Loucy (cell line): ENCODE measurements around the gene LIX1.

Experiments used
- EZH2phosphoT487 ChIP-seq: fragments of 200-600 bp; IDR thresholded peaks from 2 replicates; pipeline ENCODE4 v1.6.1; 2018; ENCODE audit warnings: antibody characterized with exemption, mild to moderate bottlenecking, moderate library complexity, borderline replicate concordance
- TF ChIP-seq, protein P1 (sequence below): fragments of 200-600 bp; sonication (generic); conservative IDR thresholded peaks from 2 replicates; pipeline ENCODE4 v1.5.1; 2014; ENCODE audit warnings: mild to moderate bottlenecking, antibody characterized with exemption, low read length

DNA sequence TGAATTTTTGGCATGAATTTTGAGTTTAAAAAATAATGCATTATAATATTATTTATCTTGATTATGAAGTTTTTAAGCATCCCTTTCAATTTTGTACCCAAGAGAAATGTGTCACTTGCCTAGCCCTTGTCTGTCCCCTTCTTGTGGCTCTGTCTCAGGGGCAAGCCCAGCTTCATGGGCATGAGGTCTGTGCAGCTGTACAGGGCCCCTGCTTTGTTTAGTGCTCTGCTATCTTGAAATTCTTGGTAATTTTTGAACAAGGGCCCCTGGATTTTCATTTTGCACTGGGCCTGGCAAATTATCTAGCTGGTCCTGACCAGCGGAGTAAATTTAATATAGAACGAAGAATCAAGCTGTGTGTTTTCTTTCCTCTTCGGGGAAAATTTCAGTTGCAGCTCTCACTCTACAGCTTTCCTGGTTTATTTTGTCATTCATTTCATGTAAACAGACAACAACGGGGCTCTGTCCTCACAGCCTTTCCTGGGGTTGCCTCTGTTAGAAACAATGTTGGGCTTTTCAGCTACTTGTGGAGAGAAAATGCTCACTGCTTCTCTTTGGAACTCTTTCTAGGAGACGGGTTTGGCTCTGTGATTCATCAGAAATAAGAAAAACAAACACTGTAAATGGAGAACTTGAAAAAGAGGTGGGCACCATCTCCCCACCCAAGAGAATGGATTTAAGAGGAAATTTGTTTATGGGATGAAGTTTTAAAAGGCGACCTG, 41.1 kb downstream of the LIX1 start:
- TF ChIP-seq, protein P1, sequence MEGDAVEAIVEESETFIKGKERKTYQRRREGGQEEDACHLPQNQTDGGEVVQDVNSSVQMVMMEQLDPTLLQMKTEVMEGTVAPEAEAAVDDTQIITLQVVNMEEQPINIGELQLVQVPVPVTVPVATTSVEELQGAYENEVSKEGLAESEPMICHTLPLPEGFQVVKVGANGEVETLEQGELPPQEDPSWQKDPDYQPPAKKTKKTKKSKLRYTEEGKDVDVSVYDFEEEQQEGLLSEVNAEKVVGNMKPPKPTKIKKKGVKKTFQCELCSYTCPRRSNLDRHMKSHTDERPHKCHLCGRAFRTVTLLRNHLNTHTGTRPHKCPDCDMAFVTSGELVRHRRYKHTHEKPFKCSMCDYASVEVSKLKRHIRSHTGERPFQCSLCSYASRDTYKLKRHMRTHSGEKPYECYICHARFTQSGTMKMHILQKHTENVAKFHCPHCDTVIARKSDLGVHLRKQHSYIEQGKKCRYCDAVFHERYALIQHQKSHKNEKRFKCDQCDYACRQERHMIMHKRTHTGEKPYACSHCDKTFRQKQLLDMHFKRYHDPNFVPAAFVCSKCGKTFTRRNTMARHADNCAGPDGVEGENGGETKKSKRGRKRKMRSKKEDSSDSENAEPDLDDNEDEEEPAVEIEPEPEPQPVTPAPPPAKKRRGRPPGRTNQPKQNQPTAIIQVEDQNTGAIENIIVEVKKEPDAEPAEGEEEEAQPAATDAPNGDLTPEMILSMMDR: no peak
- no peak for TF ChIP-seq EZH2phosphoT487
